Mucosa of descending colon (tissue), 3 donors: ENCODE results near the gene SECISBP2. TPM values are rescaled to one million over a fixed set of nuclear protein-coding genes. Genes with fewer than 3 reads are reported as not detected.
A peak's percentile ranks its signal among the peaks of the same experiment; 100 is the strongest.

ENCODE experiments used
- ATAC-seq: fragments of 200-7000 bp; cut with Tn5 transposase; one replicate; pipeline ENCODE4 v1.9.1; 2020; ENCODE audit warnings: mild to moderate bottlenecking, moderate library complexity
- DNase-seq, 3 donors: peaks; one replicate each; pipeline ENCODE4 v3.0.0-alpha.2; 2020
- H3K36me3 ChIP-seq: fragments of 200-600 bp; one replicate; pipeline ENCODE4 v1.8.0; 2021; ENCODE audit warnings: low read depth, mild to moderate bottlenecking
- H3K4me1 ChIP-seq: fragments of 200-600 bp; one replicate; pipeline ENCODE4 v1.8.0; 2021; ENCODE audit warnings: low read depth, mild to moderate bottlenecking
- H3K4me3 ChIP-seq: fragments of 200-600 bp; one replicate; pipeline ENCODE4 v1.8.0; 2021; ENCODE audit warnings: mild to moderate bottlenecking
- H3K9me3 ChIP-seq: fragments of 200-600 bp; one replicate; pipeline ENCODE4 v1.8.0; 2021; ENCODE audit warnings: mild to moderate bottlenecking
- intact Hi-C, 2 donors: fragments of 100-400 bp; cut with DNase I in 1 of 2; cut with micrococcal nuclease in 1 of 2; formaldehyde crosslinking; loops; one replicate each; pipeline versions ENCODE4 v1.11.0 to v1.11.1; 2022; cut with DNase I, micrococcal nuclease
- total RNA-seq, 3 donors: library from RNA; stranded (reverse); fragmentation: NEBNext Ultra II Directional in 2 of 3; extraction: Animal tissue kit (Norgen Biotek cat#: 25700) in 2 of 3; gene quantifications; one replicate each; pipeline versions ENCODE4 v1.2.1 to v1.2.4, GENCODE V29; 2021 to 2023
- TF ChIP-seq, protein P1 (sequence below): fragments of 200-600 bp; IDR thresholded peaks from one replicate; pipeline ENCODE4 v1.8.0; 2022; ENCODE audit warnings: antibody characterized with exemption, mild to moderate bottlenecking
- donor health status: DM: no; HTN: no; CAD: no; lungs with moderate emphysema.
- donor health status: DM: no; HTN: no; CAD: no.
- donor health status: DM: no; HTN: yes; CAD: no.

SECISBP2 gene
- total RNA-seq, 3 donors from 2014 or later, result 49.4 to 68.0 (median 50.2) TPM

GRCh38 chr9:89372979-89373378 lies 54.7 kb downstream of the SECISBP2 start:
- intact Hi-C loops, result no loop called here
- Histone ChIP-seq H3K4me1 (peaks cover 4% of the 10 kb centered on the region), H3K4me3 (no peak overlapping the region), H3K36me3 (no peaks in the 10 kb centered on the region), H3K9me3 (no peaks in the 10 kb centered on the region)
- ATAC-seq (no peak), DNase-seq (no peak)
- TF ChIP-seq, protein P1, sequence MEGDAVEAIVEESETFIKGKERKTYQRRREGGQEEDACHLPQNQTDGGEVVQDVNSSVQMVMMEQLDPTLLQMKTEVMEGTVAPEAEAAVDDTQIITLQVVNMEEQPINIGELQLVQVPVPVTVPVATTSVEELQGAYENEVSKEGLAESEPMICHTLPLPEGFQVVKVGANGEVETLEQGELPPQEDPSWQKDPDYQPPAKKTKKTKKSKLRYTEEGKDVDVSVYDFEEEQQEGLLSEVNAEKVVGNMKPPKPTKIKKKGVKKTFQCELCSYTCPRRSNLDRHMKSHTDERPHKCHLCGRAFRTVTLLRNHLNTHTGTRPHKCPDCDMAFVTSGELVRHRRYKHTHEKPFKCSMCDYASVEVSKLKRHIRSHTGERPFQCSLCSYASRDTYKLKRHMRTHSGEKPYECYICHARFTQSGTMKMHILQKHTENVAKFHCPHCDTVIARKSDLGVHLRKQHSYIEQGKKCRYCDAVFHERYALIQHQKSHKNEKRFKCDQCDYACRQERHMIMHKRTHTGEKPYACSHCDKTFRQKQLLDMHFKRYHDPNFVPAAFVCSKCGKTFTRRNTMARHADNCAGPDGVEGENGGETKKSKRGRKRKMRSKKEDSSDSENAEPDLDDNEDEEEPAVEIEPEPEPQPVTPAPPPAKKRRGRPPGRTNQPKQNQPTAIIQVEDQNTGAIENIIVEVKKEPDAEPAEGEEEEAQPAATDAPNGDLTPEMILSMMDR, result no peak

DNA sequence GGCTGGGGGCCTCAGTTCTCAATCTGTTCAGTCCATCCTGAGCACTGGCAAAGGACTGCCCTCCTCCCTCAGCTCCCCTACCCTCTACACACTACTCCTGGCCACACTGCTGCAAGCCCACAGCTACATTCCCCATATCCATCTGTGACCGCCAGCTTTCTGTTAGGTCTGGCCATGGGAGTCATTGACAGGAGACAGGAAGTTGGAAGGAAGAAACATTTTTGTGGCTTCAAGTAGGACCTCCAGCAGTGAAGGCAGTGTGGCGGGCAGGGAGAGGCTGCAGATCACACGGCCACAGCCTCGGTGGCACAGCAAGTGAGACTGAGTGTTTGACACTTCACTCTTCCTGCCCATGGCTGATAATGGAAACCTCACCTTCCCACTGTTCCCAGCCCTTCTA lies 55.9 kb downstream of the SECISBP2 start:
- no peak overlapping the region for H3K4me3 ChIP-seq
- H3K4me1 ChIP-seq, result peaks cover 4% of the 10 kb centered on the region
- intact Hi-C loops, result no loop called here
- no peaks in the 10 kb centered on the region for H3K9me3 ChIP-seq
- H3K36me3 ChIP-seq, result no peaks in the 10 kb centered on the region
- TF ChIP-seq, protein P1, result no peak
- no peak for DNase-seq
- no peak for ATAC-seq

DNA sequence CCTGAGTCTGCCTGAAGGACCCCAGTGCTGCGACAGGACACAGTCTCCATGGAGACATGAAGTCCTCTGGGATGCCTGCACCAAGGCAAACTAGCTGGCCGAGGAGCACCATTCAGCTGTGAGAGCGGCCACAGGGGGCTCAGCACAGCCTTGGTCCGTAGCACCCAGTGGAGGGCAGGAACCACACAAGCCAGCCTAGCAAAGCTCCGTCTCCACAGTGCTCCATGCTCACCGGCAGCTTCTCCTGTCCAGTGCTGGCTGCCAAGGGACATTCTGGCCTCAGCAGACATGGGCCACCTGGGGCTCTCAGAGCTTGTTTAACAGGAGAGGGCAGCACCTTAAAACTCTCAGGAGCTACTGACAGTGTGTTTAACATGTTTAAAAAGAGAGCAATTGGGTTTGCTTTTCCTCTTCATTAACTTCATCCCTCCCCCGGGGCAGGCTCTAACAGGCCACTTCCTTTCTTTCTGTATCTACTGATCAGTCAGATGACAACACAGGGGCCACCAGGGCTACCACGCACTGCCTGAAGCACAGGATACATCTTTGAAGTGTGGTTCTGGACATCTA lies 57.0 kb downstream of the SECISBP2 start:
- intact Hi-C loops, result no loop called here
- peaks cover 4% of the 10 kb centered on the region for H3K4me1 ChIP-seq
- no peaks in the 10 kb centered on the region for H3K36me3 ChIP-seq
- TF ChIP-seq, protein P1, result no peak
- DNase-seq, result peak in 1 of 3 donors; percentile 29
- H3K9me3 ChIP-seq, result no peaks in the 10 kb centered on the region
- ATAC-seq, result peak; percentile 47
- H3K4me3 ChIP-seq, result no peak overlapping the region

DNA sequence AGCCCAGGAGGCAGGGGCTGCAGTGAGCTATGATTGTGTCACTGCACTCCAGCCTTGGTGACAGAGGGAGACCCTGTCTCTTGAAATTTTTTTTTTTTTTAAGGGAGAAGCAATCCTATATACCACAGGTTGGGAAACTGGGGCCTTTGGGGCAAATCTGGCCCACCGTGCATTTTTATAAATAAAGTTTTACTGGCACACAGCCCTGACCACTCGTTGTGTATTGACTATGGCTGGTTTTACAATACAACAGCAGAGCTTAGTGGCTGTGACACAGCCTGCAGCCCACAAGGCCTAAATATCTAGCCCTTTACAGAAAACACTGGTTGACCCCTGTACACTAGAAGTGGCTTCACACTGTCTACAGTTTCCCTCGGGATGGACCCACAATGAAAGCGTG lies 58.0 kb downstream of the SECISBP2 start:
- Histone ChIP-seq H3K36me3 (no peaks in the 10 kb centered on the region), H3K4me3 (no peak overlapping the region), H3K4me1 (peaks cover 4% of the 10 kb centered on the region), H3K9me3 (no peaks in the 10 kb centered on the region)
- TF ChIP-seq, protein P1, result no peak
- intact Hi-C loops, result no loop called here
- no peak for DNase-seq
- no peak for ATAC-seq

DNA sequence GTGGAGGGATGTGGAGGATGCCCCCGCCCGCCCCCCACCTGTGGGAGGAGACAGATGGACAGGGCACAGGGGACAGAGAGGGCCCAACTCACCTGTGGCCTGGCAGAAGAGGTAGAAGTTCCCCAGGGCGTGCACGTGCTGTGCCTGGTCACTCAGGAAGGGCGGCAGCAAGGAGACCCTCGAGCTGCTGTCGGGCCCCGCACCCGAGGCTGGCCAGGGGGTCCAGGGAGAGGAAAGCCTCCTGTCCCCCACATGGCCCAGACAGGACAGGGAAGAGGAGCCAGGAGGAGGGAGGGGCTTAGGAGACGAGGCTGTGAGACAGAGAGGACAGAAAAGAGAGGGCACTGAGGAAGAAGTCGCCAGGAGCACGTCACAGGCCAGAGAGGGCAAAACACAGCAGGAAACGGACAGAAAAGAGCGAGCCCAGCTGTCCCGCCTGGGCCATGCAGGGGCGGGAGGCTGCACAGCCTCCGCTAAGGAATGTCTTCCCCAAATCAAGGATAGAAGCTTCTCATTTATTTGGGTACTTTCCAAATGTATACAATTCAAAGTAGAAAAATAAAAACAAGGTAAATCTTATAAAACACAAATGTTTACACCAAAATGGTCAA lies 58.5 kb downstream of the SECISBP2 start:
- no peak for DNase-seq
- peaks cover 4% of the 10 kb centered on the region for H3K4me1 ChIP-seq
- TF ChIP-seq, protein P1, result no peak

More for the DNA sequence above, 58.5 kb downstream of the SECISBP2 start:
- ATAC-seq, result no peak
- intact Hi-C loops, result no loop called here
- Histone ChIP-seq H3K4me3 (no peak overlapping the region), H3K9me3 (no peaks in the 10 kb centered on the region), H3K36me3 (no peaks in the 10 kb centered on the region)
